Embryonic facial prominence (tissue), 1 donor: ENCODE results near the gene TMEM179.

Experiments used
- DNase-seq: peaks from one replicate; pipeline ENCODE4 v3.0.0-alpha.2; 2016; ENCODE audit errors: extremely low spot score

TMEM179 gene

DNA sequence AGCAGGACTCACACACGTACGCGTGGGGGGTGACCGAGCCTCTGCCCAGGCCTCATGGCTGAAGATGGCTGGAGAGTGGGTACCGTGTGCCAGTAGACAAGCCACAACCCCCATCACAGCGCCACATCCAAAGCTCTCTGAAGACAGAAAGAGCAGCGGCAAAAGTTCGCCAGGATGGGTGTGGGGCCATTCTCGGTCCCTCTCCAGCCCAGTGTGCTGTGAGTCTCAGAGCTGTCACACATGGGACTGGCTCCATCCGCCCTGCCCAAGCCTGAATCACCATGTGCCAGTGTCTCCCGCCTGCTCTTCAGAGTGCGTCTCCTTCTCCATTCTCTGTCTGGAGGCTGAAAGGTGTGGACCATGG, 5.7 kb downstream of the TMEM179 start:
- no peak for DNase-seq

DNA sequence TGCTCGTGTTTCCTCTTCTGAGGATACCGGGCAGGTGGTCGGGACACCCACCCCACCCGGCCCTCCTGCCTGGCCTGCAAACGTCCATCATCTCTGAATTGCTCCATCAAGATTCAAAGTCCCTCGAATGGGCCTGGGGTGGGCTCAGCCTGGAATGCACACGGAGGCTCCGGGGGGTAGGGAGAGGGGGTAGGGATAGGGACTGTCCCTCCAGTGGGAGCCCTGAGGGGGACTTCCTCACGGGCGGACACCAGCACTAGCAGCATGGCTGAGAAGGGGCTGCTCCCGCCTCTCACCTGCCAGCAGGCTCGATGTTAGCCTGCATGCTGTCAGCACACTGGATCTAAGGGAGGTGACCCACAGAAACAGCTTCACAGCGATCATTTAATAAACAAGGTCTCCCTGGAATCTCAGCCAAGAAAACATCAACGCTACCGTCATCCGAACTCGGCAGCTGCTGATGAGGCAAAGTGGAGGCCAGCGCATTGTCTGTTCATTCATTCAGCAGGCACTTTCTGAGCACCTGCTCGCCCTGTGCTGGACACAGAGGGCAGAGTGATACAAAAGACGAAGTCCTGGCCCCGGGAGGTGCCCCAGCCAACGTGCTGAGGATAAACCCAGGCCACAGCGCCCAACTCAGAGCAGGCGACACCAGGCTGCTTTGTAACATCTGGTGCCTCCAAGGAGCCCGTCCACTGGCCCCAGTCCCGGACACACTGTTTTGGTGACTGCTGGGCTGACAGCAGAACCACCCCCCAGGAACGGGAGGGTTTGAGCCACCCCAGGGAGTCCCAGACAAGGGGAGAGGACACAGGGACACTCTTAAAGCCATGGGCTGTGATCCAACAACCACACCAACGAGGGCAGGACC, 6.3 kb downstream of the TMEM179 start:
- DNase-seq = no peak

DNA sequence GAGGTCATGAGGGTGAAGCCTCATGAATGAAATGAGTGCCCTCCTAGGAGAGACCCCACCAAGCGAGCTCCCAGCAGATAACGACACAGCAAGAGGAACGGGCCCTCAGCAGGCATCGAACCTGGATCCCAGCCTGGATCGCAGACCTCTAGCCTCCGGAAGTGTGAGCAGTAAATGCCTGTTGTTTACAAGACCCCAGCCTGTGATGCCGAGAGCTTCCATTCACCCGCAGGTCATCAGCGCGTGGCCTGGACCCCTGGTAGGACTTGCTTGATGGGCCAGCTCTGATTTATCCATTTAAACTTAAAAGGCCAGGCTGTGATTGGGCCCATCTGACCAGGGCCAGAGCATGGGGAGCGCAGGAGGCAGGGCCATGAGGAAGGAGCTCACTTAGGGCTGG, 7.0 kb downstream of the TMEM179 start:
- DNase-seq = no peak

DNA sequence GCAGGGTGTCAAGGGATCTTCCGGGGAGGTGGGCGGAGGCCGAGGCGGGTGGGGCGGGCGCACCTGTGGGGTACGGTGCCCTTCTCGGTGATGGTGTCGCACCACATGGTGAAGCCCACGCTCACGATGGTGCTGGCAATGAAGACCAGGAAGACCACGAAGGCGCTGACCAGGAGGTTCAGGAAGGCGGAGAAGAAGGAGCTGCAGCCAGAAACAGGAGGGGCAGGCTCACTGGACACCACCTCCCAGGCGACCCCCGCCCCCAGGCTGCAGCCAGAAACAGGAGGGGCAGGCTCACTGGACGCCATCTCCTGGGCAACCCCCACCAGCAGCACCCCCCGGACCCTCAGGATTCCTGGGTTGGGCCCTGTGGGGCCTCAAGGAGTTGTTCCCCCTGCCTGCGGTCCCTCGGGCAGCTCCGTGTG, 7.6 kb downstream of the TMEM179 start:
- DNase-seq = no peak

DNA sequence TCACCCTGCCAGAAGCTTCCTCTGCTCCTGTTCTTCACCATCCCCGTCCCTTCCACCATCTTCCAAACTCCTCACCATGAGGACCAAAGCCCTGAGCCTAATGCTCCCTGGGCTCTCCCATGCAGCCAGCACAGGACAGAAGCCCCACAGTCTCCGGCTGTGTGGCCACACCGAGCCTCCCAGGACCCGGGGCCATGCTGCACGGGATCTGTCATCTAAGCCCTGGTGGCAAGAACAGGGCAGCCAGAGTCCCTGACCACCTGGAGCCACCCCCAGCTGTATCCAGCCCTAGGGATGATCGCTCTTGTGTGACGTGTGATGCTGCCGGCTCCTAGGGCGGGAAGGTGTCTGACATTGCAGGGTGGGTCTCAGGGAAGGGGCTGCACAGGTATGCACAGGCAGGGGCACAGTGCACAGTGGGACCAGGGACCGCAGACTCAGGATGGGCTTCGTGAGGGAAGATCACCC, 8.1 kb downstream of the TMEM179 start:
- no peak for DNase-seq

DNA sequence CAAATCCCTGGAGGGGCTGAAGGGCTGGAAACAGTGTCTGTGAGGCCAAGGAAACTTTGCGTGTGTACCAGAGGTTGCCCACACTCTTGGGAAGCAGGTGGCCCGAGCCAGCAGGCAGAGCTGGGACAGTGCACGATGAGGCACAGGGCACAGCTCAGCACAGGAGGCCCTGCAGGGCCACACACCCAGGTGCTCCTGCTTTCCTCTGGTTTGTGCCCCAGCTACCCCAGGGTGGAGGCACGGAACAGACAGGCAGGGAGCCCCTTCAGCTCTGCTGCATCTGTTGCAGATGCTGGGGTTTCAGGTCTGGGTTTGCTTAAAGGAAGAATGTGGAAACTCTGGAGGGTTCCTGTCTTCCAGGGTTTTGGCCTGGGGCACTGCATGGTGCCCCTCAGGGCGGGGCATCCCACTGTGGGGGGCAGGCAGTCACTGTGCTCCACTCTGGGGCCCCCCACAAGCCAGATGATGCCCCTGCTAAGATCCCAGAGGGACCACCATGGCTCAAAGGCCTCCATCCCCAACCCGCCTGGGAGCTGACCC, 8.6 kb downstream of the TMEM179 start:
- DNase-seq = no peak

DNA sequence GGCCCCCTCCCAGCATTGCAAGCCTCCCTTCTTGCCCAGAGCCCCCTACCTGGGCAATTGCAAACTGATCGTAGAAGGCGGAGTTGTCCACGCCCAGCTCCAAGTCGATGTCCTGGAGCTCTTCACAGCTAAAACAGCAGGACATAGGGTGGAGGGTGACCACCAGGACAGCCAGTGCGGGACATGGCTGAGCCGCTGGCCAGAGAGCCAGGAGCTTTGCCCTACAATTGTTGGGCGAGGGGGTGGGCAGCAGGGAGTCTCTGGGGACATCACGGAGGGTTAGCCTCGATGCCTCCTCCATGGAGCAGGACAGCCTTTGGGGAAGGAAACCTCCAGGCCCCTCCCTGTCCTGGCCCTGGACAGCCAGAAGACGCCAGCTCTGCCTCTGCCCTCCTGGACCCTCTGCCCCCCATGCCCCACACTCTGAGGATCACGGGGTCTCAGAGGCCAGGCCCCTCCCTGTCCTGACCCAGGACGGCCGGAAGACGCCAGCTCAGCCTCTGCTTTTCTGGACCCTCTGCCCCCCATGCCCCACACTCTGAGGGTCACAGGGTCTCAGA, 9.4 kb downstream of the TMEM179 start:
- no peak for DNase-seq

DNA sequence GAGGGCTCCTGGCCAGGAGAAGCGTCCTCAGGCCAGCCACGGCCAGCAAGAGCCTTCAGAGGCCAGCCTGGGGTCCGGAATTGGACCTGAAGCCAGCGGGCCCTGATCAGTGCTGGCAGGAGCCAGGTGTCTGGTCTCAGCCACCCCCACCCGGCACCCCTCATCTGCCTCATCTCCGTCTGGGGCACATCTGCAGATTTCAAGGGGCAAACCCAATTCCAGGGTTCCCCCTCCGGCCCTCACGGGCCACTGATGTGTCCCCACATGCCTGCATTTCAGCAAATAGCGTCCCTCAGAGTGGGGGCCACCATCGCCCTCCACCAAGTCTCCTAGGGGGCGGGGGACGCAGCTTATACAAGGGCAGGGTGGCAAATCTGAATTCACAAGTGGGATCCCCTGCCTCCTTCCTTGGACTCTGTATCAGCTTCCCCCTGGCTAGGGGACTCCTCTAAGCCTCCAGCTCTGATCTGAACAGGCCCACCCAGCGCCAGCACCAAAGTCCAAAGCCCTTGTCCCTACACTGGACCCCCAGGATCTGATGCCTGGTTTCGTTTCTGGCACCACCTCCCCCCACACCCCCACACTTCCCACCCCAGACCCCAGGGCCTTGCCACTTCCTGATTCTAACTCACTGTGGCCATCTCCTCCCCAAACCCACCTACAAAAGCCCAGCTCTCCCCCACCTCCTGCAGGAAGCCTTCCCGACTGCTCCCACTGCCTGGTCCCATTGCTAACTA, 10.1 kb downstream of the TMEM179 start:
- no peak for DNase-seq

DNA sequence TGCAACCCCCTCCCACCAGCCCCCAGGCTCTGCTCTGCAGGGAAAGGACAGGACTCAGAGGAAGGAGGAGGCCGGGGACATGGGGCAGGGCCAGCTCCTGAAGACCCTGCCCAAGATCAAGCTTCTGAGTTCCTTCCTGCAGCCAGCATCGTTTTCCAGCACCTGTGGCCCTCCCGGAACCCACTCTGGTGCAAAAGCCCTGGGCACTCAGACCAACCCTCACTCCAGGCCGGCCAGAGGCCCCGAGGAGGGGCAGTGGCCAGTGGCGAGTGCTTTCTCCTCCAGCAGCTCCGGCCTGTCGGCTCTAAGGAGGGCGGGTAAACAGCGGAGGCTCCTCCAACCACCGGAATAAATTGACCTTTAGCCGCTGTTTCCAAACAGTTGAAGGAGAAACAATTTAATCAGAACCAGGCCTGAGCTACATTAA, 10.8 kb downstream of the TMEM179 start:
- no peak for DNase-seq

DNA sequence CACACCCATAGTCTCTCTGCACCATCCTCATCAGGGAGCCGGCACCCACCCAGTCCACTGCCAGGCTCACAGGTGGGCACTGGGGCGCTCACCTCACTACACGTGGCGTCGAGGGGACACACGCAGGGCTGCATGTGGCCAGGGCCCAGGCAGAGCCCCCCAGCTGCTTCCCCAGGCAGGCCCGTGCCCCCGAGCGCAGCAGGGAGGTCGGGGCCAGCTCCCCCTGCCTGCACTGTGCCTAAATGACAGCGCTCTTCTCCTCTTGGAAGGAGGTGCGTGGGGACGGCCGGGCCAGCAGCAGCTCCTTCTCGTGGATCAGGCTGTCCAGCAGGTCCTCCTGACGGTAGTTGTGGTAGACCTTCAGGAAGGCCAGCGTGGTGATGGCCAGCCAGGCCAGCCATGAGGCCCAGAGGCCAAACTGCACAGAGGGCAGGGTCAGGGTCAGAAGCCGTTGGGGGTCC, 11.3 kb downstream of the TMEM179 start:
- DNase-seq = no peak

DNA sequence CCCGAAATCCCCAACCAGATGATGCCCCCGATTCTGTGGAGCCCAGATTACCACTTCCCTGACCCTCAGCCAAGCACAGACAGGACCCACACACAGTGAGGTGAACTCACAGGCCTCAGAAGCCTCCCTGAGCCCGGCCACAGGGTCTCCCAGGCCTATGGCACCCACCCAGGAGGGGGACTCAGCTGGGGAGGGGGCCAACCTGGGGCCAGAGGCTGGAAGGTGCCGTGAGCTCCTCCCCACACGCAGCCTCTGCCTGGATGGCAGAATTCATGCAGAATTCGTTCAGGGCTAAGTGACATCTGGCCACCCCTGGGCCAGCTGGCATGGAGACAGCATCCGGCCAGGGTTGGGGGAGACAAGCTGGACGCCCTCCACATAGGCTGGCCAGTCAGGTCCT, 11.8 kb downstream of the TMEM179 start:
- no peak for DNase-seq

DNA sequence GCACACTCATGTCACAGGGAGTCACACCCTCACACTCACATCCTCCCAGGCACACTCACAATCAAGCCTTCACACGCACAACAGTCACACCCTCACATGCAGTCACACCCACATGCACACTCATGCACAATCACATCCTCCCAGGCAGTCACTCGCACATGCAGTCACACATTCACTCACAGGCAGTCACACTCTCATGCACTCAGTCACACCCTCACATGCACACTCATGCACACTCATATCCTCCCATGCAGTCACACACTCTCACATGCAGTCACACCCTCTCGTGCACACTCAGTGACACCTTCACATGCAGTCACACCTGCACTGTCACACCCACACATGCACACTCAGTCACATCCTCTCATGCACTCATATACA, 12.3 kb downstream of the TMEM179 start:
- DNase-seq = no peak

DNA sequence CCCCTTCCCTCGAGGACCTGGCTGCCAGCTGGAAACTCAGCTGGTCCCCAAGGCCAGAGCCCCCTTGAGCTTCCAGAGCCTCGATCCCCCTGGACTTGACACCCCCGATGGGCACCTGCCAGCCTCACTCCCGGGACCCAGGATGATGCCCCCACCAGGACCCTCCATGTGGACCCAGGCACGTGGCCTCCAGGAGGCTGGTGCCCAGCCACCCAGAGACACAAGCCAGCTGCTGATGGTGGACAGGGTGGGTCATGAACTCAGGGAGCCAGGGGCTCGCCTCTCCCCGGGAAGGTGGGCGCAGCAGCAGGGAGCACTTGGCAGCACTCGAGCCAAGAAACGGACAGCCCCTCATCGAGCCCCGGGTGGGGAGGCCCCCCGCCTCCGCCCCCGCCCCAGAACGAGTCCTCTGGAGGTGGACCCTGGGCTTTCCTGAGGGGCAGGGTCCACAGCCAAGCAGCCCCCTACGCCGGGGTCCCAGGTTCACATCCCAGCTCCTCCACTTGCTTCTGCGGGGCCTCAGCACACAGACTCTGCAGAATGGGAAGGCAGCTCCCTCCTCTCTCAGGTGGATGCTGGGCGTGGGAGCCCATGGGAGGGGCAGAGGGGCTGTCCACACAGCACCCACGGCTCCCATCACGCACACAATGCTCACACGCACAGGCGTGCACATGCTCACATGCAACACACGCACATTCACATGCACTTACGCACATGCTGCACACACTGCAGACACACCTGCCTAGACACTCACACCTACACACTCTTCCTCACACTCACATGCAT, 12.9 kb downstream of the TMEM179 start:
- DNase-seq = no peak

DNA sequence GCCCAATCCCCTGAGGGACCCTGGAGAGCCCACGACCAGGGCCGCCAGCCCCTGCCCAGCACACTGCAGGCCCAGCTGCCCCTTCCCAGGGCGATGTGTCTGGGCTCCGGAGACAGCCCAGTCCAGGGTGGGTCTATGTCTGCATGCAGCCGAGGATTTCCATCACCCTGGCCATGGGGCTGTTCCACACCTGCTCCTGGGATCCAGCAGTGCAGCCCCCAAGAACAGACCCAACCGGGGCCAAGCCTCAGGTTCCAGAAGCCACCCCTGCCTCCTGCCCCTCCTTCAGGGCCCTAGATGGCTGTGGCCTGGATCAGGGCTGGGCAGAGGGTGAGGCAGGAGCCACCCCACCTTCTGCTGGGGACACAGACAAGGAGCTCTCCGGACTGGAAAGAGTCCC, 13.5 kb downstream of the TMEM179 start:
- no peak for DNase-seq

DNA sequence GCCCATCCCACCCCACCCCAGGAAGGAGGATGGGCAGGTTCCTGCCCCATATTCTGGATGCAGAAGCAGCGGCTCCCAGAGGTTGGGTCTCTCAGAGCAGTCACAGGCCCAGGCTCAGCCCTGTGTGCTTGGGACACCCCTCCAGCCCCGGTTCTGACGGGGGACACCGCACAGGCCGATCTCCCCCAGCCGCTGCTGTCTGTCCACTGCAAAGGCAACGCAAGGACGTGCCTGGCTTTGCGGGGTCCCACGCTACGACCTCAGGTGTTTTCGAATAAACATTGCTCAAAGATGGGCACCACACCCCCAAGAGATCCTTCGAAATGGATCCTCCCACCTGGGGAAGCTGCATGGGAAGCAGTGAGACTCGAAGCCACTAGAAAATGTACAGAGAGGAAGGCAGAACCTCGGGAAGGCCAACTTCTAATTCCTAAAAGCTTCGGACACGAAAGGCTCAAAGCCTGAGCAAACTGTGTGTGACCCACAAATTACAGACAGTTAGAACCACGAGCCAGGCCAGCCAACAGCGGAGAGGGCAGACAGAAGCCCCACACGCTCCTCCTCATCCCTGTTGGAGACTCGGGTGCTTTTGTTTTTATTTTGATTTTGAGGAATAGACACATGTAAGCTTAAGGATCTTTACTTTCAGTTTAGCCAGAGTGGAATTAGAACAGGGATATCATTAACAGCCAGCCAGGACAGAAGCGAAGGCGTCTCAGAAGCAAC, 14.2 kb downstream of the TMEM179 start:
- DNase-seq = no peak

DNA sequence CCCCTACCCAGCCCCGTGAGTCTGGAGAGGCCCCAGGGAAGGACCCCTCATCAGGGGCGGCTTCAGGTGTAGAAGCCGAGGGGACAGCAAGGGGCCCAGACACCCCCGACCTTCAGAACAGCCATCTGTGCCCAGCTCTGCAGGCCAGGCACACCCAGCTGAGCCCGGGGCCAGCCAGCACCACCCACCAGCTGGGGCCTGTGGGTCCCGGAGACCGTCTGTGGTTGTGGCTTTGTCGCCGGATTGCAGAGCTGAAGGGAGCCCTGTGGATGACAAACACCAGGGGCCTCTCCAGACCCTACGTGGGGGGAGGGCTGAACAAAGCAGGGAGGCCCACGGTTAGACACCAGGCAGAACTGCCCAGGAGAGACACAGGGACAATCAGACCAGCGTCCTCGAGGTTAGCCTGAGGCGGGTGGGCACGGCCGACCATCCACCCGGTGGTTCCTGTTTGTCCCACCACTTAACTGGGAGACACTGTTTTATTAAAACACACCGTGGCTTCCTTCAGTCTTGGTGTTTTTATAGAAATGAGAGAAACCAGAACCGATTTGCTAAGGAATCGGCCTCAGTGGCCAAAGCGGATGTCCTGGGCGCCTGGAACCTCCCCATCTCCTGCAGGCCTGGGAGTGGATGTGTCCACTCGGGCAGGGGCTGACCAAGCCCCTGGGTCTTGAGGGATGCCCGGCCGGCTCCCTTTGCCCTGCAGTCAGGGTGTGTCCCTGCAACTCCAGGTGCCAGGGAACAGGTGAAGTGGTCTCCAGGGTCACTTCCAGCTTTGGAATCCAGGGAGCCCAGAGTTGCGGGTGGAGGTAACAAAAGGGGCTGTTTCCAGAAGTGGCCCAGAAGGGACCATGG, 15.0 kb downstream of the TMEM179 start:
- no peak for DNase-seq

DNA sequence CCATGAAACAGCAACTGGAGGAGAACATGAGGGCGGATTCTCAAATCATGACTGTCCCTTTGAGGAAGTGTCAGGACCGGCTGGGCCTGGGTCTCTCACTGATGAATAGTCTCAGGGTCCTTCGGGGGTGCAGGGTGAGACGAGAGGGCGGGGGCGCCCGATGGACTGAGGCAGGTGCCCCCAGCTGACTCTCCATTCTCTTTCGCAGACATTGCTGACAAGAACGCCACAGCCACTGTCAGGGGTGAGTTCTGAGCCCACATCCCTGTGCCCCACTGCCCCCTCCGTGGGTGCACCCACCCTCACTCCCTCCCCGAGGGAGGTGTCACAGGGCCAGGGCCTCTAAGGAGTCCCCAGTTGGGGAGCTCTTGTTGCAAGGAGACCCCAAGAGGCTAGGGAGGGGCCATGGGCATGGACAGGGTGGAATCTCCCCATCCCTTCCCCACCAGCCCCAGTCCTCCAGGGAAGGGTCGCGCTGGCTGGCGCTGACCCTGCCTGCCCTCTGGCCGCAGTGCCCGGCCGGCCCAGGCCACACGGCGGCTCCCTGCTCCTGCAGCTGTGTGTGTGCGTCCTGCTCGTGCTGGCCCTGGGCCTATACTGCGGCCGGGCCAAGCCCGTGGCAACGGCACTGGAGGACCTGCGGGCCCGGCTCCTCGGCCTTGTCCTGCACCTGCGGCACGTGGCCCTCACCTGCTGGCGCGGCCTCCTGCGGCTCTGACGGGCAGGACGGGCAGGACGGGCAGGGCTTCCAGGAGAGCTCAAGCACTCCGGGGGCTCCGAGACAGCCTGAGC, 16.3 kb downstream of the TMEM179 start:
- DNase-seq = no peak

DNA sequence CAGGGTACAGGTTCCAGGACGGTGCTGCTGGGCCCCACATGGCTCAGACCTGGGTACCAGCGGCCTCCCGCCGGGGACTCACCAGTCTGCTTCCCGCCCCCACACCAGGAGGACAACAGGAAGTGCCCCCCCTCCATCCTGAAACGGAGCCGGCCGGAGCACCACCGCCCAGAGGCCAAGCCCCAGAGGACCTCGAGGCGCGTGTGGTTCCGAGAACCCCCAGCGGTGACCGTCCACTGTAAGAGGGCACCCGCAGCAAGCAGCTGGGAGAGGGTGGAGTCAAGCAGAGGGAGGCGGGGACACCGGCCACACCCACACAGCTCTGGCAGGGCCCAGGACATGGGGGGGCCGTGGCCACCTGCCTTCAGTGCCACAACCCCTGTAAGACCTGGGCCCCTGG, 16.9 kb downstream of the TMEM179 start:
- no peak for DNase-seq
